Gastroesophageal sphincter (tissue), 4 donors: ENCODE results near the gene SF3B6. TPM values are rescaled to one million over a fixed set of nuclear protein-coding genes. Genes with fewer than 3 reads are reported as not detected.

ENCODE experiments used
- ATAC-seq: fragments of 150-250 bp; one replicate; pipeline ENCODE4 v1.9.1; 2016; ENCODE audit warnings: mild to moderate bottlenecking, moderate library complexity
- H3K27ac ChIP-seq, 4 donors: fragments of 200-600 bp; sonication (generic) in 3 of 4; 1 replicate in 3 of 4; 2 replicates in 1 of 4; pipeline ENCODE4 v1.5.1; 2016 to 2019
- H3K27me3 ChIP-seq: fragments of 200-600 bp; sonication (generic); one replicate; pipeline ENCODE4 v1.5.1; 2019
- H3K36me3 ChIP-seq, 2 donors: fragments of 200-600 bp; sonication (generic); one replicate each; pipeline ENCODE4 v1.5.1; 2019; ENCODE audit warnings: control low read depth in 1 of 2
- H3K4me1 ChIP-seq, 3 donors: fragments of 200-600 bp; sonication (generic); 1 replicate in 2 of 3; 2 replicates in 1 of 3; pipeline ENCODE4 v1.5.1; 2016 to 2019; ENCODE audit warnings: control low read depth in 2 of 3
- H3K4me3 ChIP-seq, 2 donors: fragments of 200-600 bp; sonication (generic); one replicate each; pipeline ENCODE4 v1.5.1; 2019; ENCODE audit warnings: mild to moderate bottlenecking in 1 of 2, moderate library complexity in 1 of 2
- H3K9me3 ChIP-seq, 3 donors: fragments of 200-600 bp; sonication (generic); one replicate each; pipeline ENCODE4 v1.5.1; 2017 to 2019; ENCODE audit warnings: control low read depth in 2 of 3
- CTCF ChIP-seq, 4 experiments: fragments of 200-600 bp in 2 of 4; fragments of 450-650 bp in 2 of 4; sonication (generic) in 1 of 4; IDR thresholded peaks; one replicate each; pipeline ENCODE4 v1.5.1; 2017 to 2019; ENCODE audit warnings: antibody characterized with exemption in 4 of 4, mild to moderate bottlenecking in 2 of 4, moderate library complexity in 2 of 4
- EP300 ChIP-seq: sonication (generic); formaldehyde crosslinking; IDR thresholded peaks from one replicate; pipeline ENCODE4 v1.6.1; 2017; ENCODE audit warnings: antibody characterized with exemption, mild to moderate bottlenecking
- POLR2A ChIP-seq, 2 donors: fragments of 450-650 bp; IDR thresholded peaks; one replicate each; pipeline ENCODE4 v1.6.1; 2017; ENCODE audit warnings: antibody characterized with exemption in 2 of 2, mild to moderate bottlenecking in 2 of 2, moderate library complexity in 1 of 2
- POLR2AphosphoS5 ChIP-seq: sonication (generic); formaldehyde crosslinking; IDR thresholded peaks from one replicate; pipeline ENCODE4 v1.6.1; 2017; ENCODE audit warnings: antibody characterized with exemption
- WGBS, 2 donors: methylation state at CpG; one replicate each; pipeline ENCODE4 v1.1.5; 2018; ENCODE audit warnings: low coverage in 1 of 2; 5-methylcytosine and 5-hydroxymethylcytosine counted together
- total RNA-seq, 4 donors: library from RNA; depleted of rRNA; stranded (reverse); fragments of >200 nt; gene quantifications; one replicate each; pipeline ENCODE4 v1.1.0, GENCODE V29; 2016

Gene SF3B6
- total RNA-seq, 4 donors from 2014 or later: 96.8 to 128 (median 115) TPM

GRCh38 chr2:24058564-24059271, 17.4 kb downstream of the SF3B6 start:
- no peaks in the 10 kb centered on the region for H3K9me3 ChIP-seq
- no peaks in the 10 kb centered on the region for H3K4me1 ChIP-seq
- no peak for TF ChIP-seq EP300
- no peak for TF ChIP-seq POLR2AphosphoS5
- no peak for TF ChIP-seq POLR2A (IDR thresholded peaks at IDR 0.05)
- no peak for TF ChIP-seq CTCF (IDR thresholded peaks at IDR 0.05)
- no peak for ATAC-seq
- H3K36me3 ChIP-seq: no peaks in the 10 kb centered on the region
- 71 to 80% methylated on average over 2 to 3 of the region's 4 CpGs for WGBS, 2 donors
- no peaks in the 10 kb centered on the region for H3K27me3 ChIP-seq
- no peak overlapping the region for H3K4me3 ChIP-seq
- H3K27ac ChIP-seq: no peak overlapping the region

- Histone ChIP-seq H3K27me3 (no peaks in the 10 kb centered on the region), H3K9me3 (no peaks in the 10 kb centered on the region), H3K4me1 (peaks cover 0 to under 1% (median 0%) of the 10 kb centered on the region in 3 donors), H3K36me3 (no peaks in the 10 kb centered on the region), H3K4me3 (no peak overlapping the region), H3K27ac (no peak overlapping the region)
- TF ChIP-seq POLR2AphosphoS5: no peak
- TF ChIP-seq CTCF (IDR thresholded peaks at IDR 0.05): no peak
- TF ChIP-seq EP300: no peak
- no peak for TF ChIP-seq POLR2A (IDR thresholded peaks at IDR 0.05)
- ATAC-seq: no peak
- WGBS, 2 donors: 95% methylated on average over 3 of the region's 6 CpGs; no CpG with 5 or more reads in 1 of the 2 donors
Measured at GRCh38 chr2:24055750-24056149, 20.4 kb downstream of the SF3B6 start.

- Histone ChIP-seq H3K27me3 (no peaks in the 10 kb centered on the region), H3K27ac (no peak overlapping the region), H3K4me3 (no peak overlapping the region), H3K9me3 (no peaks in the 10 kb centered on the region), H3K4me1 (peaks cover 0 to 13% (median 0%) of the 10 kb centered on the region in 3 donors), H3K36me3 (no peaks in the 10 kb centered on the region)
- 78 to 82% methylated on average over 5 to 8 of the region's 8 CpGs for WGBS, 2 donors
- TF ChIP-seq CTCF (IDR thresholded peaks at IDR 0.05): no peak
- ATAC-seq: no peak
Measured at GRCh38 chr2:24054366-24055010, 21.6 kb downstream of the SF3B6 start.

- TF ChIP-seq POLR2A (IDR thresholded peaks at IDR 0.05): no peak
- no peak for TF ChIP-seq EP300
- no peak for TF ChIP-seq CTCF (IDR thresholded peaks at IDR 0.05)
- TF ChIP-seq POLR2AphosphoS5: no peak
- Histone ChIP-seq H3K27me3 (no peaks in the 10 kb centered on the region), H3K4me3 (no peak overlapping the region), H3K4me1 (peaks cover 0 to 24% (median 6%) of the 10 kb centered on the region in 3 donors), H3K36me3 (no peaks in the 10 kb centered on the region), H3K9me3 (no peaks in the 10 kb centered on the region), H3K27ac (no peak overlapping the region)
- WGBS, 2 donors: 90 to 100% methylated on average over 1 of the region's 1 CpG
- ATAC-seq: no peak
Measured at GRCh38 chr2:24052951-24053350, 23.2 kb downstream of the SF3B6 start.

GRCh38 chr2:24051833-24052232, 24.3 kb downstream of the SF3B6 start:
- ATAC-seq: no peak
- no peaks in the 10 kb centered on the region for H3K27me3 ChIP-seq
- H3K4me3 ChIP-seq: no peak overlapping the region
- no peak overlapping the region for H3K27ac ChIP-seq
- no peak for TF ChIP-seq POLR2A (IDR thresholded peaks at IDR 0.05)
- TF ChIP-seq EP300: no peak
- no peak for TF ChIP-seq CTCF (IDR thresholded peaks at IDR 0.05)
- no peak for TF ChIP-seq POLR2AphosphoS5
- peaks cover 0 to 29% (median 6%) of the 10 kb centered on the region in 3 donors for H3K4me1 ChIP-seq
- H3K9me3 ChIP-seq: no peaks in the 10 kb centered on the region
- no peaks in the 10 kb centered on the region for H3K36me3 ChIP-seq
- WGBS, 2 donors: 80 to 88% methylated on average over 5 to 8 of the region's 8 CpGs
